CD4-positive, alpha-beta memory T cell (primary cell): ENCODE measurements around the gene PRDX1. TPM values are rescaled to one million over a fixed set of nuclear protein-coding genes. Genes with fewer than 3 reads are reported as not detected.
"Not testable (repeated sequence)": the region's sequence is repeated elsewhere in the genome, so short reads cannot be mapped to it uniquely, and the experiment has no call there.

Experiments used
- CTCF ChIA-PET: fragments of 350-600 bp; sonication (Branson Sonifier 250); formaldehyde crosslinking; loops from one replicate; lab custom pipeline; 2021; ENCODE audit warnings: inconsistent platforms; ENCODE audit not compliant: partially characterized antibody; lab: Charles Lee
- POLR2A ChIA-PET: fragments of 350-600 bp; sonication (Branson Sonifier 250); formaldehyde crosslinking; loops from one replicate; lab custom pipeline; 2021; ENCODE audit not compliant: partially characterized antibody; lab: Charles Lee
- DNase-seq, 5 donors: peaks; one replicate each; pipeline versions ENCODE4 v3.0.0 to v3.0.0-alpha.2; 2020 to 2022; ENCODE audit warnings: mixed read lengths in 1 of 5
- H3K27ac ChIP-seq: one replicate; pipeline ENCODE4 v1.7.0; 2013; ENCODE audit warnings: low read depth, low read length
- H3K27me3 ChIP-seq: 2 replicates; pipeline ENCODE4 v1.7.0; 2013; ENCODE audit warnings: mild to moderate bottlenecking, low read length, moderate library complexity; ENCODE audit not compliant: insufficient read depth
- H3K36me3 ChIP-seq: 2 replicates; pipeline ENCODE4 v1.7.0; 2013; ENCODE audit warnings: mild to moderate bottlenecking, low read length, moderate library complexity; ENCODE audit not compliant: insufficient read depth
- H3K4me1 ChIP-seq: 2 replicates; pipeline ENCODE4 v1.7.0; 2013; ENCODE audit warnings: mild to moderate bottlenecking, low read length, moderate library complexity; ENCODE audit not compliant: insufficient read depth
- H3K4me3 ChIP-seq, 2 donors: one replicate each; pipeline ENCODE4 v1.7.0; 2013; ENCODE audit warnings: low read length in 2 of 2, mild to moderate bottlenecking in 1 of 2
- H3K9me3 ChIP-seq, 2 donors: one replicate each; pipeline ENCODE4 v1.7.0; 2013; ENCODE audit warnings: low read length in 2 of 2, control low read depth in 1 of 2; ENCODE audit not compliant: control insufficient read depth in 1 of 2
- H3K27ac Mint-ChIP-seq, 7 donors: one replicate each; pipeline ENCODE4 v1.8.0; 2020 to 2021; ENCODE audit warnings: mixed read lengths in 7 of 7, mild to moderate bottlenecking in 6 of 7, inconsistent platforms in 3 of 7, moderate library complexity in 3 of 7
- H3K27me3 Mint-ChIP-seq, 2 donors: one replicate each; pipeline ENCODE4 v1.8.0; 2020 to 2021; ENCODE audit warnings: mixed read lengths in 2 of 2
- H3K36me3 Mint-ChIP-seq, 2 donors: one replicate each; pipeline ENCODE4 v1.8.0; 2020 to 2021; ENCODE audit warnings: mixed read lengths in 2 of 2, inconsistent platforms in 1 of 2, mild to moderate bottlenecking in 1 of 2
- H3K4me1 Mint-ChIP-seq, 4 donors: one replicate each; pipeline ENCODE4 v1.8.0; 2020 to 2021; ENCODE audit warnings: mixed read lengths in 4 of 4, mild to moderate bottlenecking in 1 of 4
- H3K4me3 Mint-ChIP-seq, 8 donors: one replicate each; pipeline ENCODE4 v1.8.0; 2020 to 2021; ENCODE audit warnings: mixed read lengths in 8 of 8, mild to moderate bottlenecking in 7 of 8, moderate library complexity in 6 of 8, inconsistent platforms in 3 of 8
- H3K9me3 Mint-ChIP-seq, 8 donors: one replicate each; pipeline ENCODE4 v1.8.0; 2020 to 2021; ENCODE audit warnings: mixed read lengths in 8 of 8, mild to moderate bottlenecking in 5 of 8, inconsistent platforms in 3 of 8, moderate library complexity in 1 of 8
- intact Hi-C: fragments of 100-400 bp; cut with micrococcal nuclease; formaldehyde crosslinking; loops from one replicate; pipeline ENCODE4 v1.15.1; 2023
- polyA plus RNA-seq, 2 donors: library from polyadenylated mRNA; unstranded; fragments of 300-500 nt; fragmentation: Illumina TruSeq; gene quantifications; one replicate each; pipeline ENCODE4 v1.2.3, GENCODE V29; 2021
- total RNA-seq, 2 experiments: library from RNA; stranded (reverse); gene quantifications; one replicate each; pipeline ENCODE4 v1.2.3, GENCODE V29; 2021

PRDX1 gene
- total and polyA plus RNA-seq, 4 experiments from 2014 or later = 130 to 288 (median 197) TPM

DNA sequence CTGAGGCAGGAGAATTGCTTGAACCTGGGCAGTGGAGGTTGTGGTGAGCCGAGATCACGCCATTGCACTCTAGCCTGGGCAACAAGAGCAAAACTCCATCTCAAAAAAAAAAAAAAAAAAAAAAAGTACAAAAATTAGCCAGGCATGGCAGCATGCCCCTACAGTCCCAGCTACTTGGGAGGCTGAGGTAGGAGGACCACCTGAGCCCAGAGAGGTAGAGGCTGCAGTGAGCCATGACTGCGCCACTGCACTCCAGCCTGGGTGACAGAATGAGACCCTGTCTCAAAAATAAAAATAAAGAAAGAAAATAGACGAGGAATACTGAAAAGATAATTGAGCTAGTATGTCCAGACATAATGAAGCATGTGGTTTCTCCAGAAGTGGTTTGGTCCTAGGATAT lies 3.3 kb downstream of the PRDX1 start:
- H3K4me3 Mint-ChIP-seq = peak overlapping the region in 1 of 8 donors; percentile 96
- DNase-seq, intact Hi-C loops, H3K27me3 ChIP-seq, H3K9me3 ChIP-seq, H3K4me3 ChIP-seq, H3K27me3 Mint-ChIP-seq, H3K9me3 Mint-ChIP-seq: not testable (repeated sequence)
- H3K36me3 ChIP-seq = peaks cover 42% of the 10 kb centered on the region
- peak overlapping the region in 5 of 7 donors; percentile 31 to 88 (median 59) for H3K27ac Mint-ChIP-seq
- peaks cover 25 to 55% of the 10 kb centered on the region in 2 donors for H3K36me3 Mint-ChIP-seq
- H3K27ac ChIP-seq = peak overlapping the region; percentile 30
- H3K4me1 ChIP-seq = peaks cover 25% of the 10 kb centered on the region
- CTCF ChIA-PET = interaction anchor here (0.7 to 11.6 kb wide), 3 partner anchors 8 to 52 kb away, joined by 3 to 74 read pairs (median 3); no protein-coding TSS in a partner anchor
- H3K4me1 Mint-ChIP-seq = peaks cover 21 to 54% (median 35%) of the 10 kb centered on the region in 4 donors
- POLR2A ChIA-PET = interaction anchor here (1.4 to 2.8 kb wide), 2 partner anchors 19 to 32 kb away, joined by 3 to 10 read pairs; partner anchors contain the start of gene AKR1A1

DNA sequence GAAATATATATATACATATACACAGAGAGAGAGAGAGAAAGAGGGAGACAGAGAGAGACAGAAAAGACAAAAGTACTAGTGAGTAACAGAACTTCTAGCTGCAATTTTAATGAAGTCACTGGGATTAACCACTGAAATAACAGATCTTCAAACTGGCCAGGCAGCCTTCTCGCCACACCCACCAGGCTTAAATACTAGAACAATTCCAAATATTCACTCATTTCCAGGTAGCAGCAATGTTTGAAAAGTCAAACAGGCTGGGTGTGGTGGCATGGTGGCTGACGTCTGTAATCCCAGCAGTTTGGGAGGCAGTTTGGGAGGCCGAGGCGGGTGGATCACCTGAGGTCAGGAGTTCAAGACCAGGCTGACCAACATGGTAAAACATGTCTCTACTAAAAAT lies 5.2 kb downstream of the PRDX1 start:
- peaks cover 14 to 37% (median 25%) of the 10 kb centered on the region in 4 donors for H3K4me1 Mint-ChIP-seq
- intact Hi-C loops = no loop called here
- H3K27ac Mint-ChIP-seq = peak overlapping the region in 5 of 7 donors; percentile 22 to 71 (median 55)
- peaks cover 34 to 62% of the 10 kb centered on the region in 2 donors for H3K36me3 Mint-ChIP-seq
- ChIA-PET POLR2A (interaction anchor here (0.6 to 1.5 kb wide), 2 partner anchors 176 to 612 kb away, joined by 3 to 5 read pairs; partner anchors contain the start of genes MUTYH and TOE1), CTCF (interaction anchor here (0.7 to 11.6 kb wide), 2 partner anchors 16 to 54 kb away, joined by 3 to 74 read pairs; partner anchors contain the start of gene MMACHC)
- H3K9me3 Mint-ChIP-seq = no peaks in the 10 kb centered on the region
- H3K27me3 Mint-ChIP-seq = no peaks in the 10 kb centered on the region
- no peak overlapping the region for H3K4me3 Mint-ChIP-seq
- no peak for DNase-seq
- Histone ChIP-seq H3K36me3 (peaks cover 49% of the 10 kb centered on the region), H3K27ac (no peak overlapping the region), H3K27me3 (no peaks in the 10 kb centered on the region), H3K4me3 (no peak overlapping the region), H3K9me3 (no peaks in the 10 kb centered on the region), H3K4me1 (peaks cover 20% of the 10 kb centered on the region)

DNA sequence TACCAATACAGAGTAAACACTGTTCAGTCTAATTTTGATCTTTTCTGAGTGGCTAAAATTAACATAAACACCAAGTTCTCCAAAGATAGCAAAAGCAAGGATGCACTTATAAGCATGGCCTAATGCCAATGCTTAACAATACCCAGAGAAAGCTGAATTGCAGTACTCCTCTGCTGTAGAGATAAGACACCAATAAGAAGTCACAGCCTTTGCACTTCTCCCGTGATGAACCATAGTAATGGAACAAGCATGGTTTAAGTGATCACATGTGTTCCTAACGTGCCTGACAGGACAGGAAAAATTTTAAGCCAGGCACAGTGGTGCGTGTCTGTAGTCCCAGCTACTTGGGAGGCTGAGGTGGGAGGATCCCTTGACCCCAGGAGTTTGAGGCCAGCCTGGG lies 5.6 kb downstream of the PRDX1 start:
- no peak overlapping the region for H3K4me3 Mint-ChIP-seq
- ChIA-PET POLR2A (interaction anchor here (0.6 to 1.5 kb wide), 2 partner anchors 176 to 613 kb away, joined by 3 to 5 read pairs; partner anchors contain the start of genes MUTYH and TOE1), CTCF (interaction anchor here (0.7 to 11.6 kb wide), 2 partner anchors 16 to 54 kb away, joined by 3 to 74 read pairs; partner anchors contain the start of gene MMACHC)
- Histone ChIP-seq H3K27ac (no peak overlapping the region), H3K27me3 (no peaks in the 10 kb centered on the region), H3K36me3 (peaks cover 53% of the 10 kb centered on the region), H3K4me1 (peaks cover 20% of the 10 kb centered on the region), H3K9me3 (no peaks in the 10 kb centered on the region), H3K4me3 (no peak overlapping the region)
- intact Hi-C loops = no loop called here
- peak overlapping the region in 4 of 7 donors; percentile 22 to 71 (median 51) for H3K27ac Mint-ChIP-seq
- no peaks in the 10 kb centered on the region for H3K9me3 Mint-ChIP-seq
- DNase-seq = no peak
- peaks cover 14 to 35% (median 23%) of the 10 kb centered on the region in 4 donors for H3K4me1 Mint-ChIP-seq
- H3K27me3 Mint-ChIP-seq = no peaks in the 10 kb centered on the region
- peaks cover 37 to 64% of the 10 kb centered on the region in 2 donors for H3K36me3 Mint-ChIP-seq

DNA sequence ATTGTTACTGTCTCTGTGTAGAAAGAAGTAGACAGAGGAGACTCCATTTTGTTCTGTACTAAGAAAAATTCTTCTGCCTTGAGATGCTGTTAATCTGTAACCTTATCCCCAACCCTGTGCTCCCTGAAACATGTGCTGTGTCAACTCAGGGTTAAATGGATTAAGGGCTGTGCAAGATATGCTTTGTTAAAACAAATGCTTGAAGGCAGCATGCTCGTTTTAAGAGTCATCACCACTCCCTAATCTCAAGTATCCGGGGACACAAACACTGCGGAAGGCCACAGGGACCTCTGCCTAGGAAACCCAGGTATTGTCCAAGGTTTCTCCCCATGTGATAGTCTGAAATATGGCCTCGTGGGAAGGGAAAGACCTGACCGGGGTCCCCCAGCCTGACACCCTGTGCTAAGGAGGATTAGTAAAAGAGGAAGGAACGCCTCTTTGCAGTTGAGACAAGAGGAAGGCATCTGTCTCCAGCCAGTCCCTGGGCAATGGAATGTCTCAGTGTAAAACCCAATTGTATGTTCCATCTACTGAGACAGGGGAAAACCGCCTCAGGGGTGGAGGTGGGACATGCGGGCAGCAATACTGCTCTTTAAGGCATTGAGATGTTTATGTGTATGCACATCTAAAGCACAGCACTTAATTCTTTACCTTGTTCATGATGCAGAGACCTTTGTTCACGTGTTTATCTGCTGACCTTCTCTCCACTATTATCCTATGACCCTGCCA lies 8.0 kb downstream of the PRDX1 start:
- POLR2A ChIA-PET = interaction anchor here (0.6 to 3.0 kb wide), 3 partner anchors 7 to 56 kb away, joined by 3 to 30 read pairs (median 16); partner anchors contain the start of gene PRDX1

DNA sequence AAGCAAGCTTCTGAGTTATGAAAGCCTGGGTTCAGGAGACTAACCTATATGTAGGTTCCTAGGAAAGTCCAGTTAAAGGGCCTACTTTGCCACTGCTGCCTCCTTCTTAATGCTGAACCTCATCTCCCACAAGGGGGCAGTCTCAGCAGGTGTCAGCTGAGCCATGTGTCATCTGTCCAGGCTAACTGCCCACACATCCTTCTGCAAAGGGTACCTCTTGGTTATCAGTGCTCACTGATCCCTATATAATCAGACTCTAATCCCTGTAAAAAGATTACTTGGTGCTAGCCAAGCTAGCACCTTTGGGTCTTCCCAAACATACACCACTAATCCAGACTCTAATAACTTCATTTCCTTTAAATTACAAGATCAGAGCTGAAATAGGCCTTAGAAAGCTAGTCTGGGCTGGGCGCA lies 9.0 kb downstream of the PRDX1 start:
- intact Hi-C loops = loop anchor here (1.0 kb wide), 1 partner anchor 58 kb away; no protein-coding TSS in a partner anchor
- Histone ChIP-seq H3K9me3 (no peaks in the 10 kb centered on the region), H3K4me3 (no peak overlapping the region), H3K27ac (no peak overlapping the region), H3K4me1 (no peaks in the 10 kb centered on the region), H3K36me3 (peaks cover 64% of the 10 kb centered on the region), H3K27me3 (no peaks in the 10 kb centered on the region)
- ChIA-PET CTCF (interaction anchor here (0.9 to 4.9 kb wide), 17 partner anchors 9 to 197 kb away, joined by 3 to 184 read pairs (median 5); partner anchors contain the start of genes AKR1A1, CCDC163, MMACHC and MUTYH), POLR2A (interaction anchor here (0.8 to 3.0 kb wide), 6 partner anchors 8 to 173 kb away, joined by 3 to 30 read pairs (median 4); partner anchors contain the start of genes AKR1A1, MUTYH, NASP and PRDX1)
- H3K27me3 Mint-ChIP-seq = no peaks in the 10 kb centered on the region
- peaks cover 53 to 82% of the 10 kb centered on the region in 2 donors for H3K36me3 Mint-ChIP-seq
- H3K9me3 Mint-ChIP-seq = no peaks in the 10 kb centered on the region
- peaks cover 3 to 14% (median 7%) of the 10 kb centered on the region in 4 donors for H3K4me1 Mint-ChIP-seq
- H3K4me3 Mint-ChIP-seq = no peak overlapping the region
- H3K27ac Mint-ChIP-seq = peak overlapping the region in 3 of 7 donors; percentile 18 to 68 (median 24)
- DNase-seq = peak; percentile 42 to 60 (median 47)

More for the DNA sequence above, 8.0 kb downstream of the PRDX1 start:
- peaks cover 68% of the 10 kb centered on the region for H3K36me3 ChIP-seq
- H3K9me3 ChIP-seq, H3K27ac Mint-ChIP-seq, H3K4me1 ChIP-seq, H3K27me3 Mint-ChIP-seq, H3K4me3 ChIP-seq, DNase-seq, H3K9me3 Mint-ChIP-seq, H3K4me3 Mint-ChIP-seq, H3K27ac ChIP-seq, H3K27me3 ChIP-seq, intact Hi-C loops: not testable (repeated sequence)
- Mint-ChIP-seq H3K36me3 (peaks cover 49 to 74% of the 10 kb centered on the region in 2 donors), H3K4me1 (peaks cover 5 to 15% (median 10%) of the 10 kb centered on the region in 4 donors)
- CTCF ChIA-PET = interaction anchor here (1.2 to 4.9 kb wide), 9 partner anchors 8 to 66 kb away, joined by 3 to 184 read pairs (median 7); partner anchors contain the start of genes AKR1A1 and PRDX1

DNA sequence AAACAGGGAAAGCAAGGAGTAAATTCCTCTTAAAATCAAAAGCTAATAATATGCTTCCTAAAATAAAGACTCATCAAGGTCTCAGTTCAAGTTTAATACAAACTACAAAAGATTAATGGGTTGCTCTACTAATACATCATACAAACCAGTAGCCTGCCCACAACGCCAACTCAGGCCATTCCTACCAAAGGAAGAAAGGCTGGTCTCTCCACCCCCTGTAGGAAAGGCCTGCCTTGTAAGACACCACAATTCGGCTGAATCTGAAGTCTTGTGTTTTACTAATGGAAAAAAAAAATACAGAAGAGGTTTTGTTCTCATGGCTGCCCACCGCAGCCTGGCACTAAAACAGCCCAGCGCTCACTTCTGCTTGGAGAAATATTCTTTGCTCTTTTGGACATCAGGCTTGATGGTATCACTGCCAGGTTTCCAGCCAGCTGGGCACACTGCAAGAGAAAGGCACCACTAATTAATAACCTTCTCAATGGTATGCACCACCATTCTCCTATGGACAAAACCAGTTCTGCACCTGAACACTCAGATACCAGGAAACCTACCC lies 10.6 kb downstream of the PRDX1 start:
- Histone ChIP-seq H3K36me3 (peaks cover 51% of the 10 kb centered on the region), H3K4me1 (no peaks in the 10 kb centered on the region), H3K27ac (no peak overlapping the region), H3K27me3 (no peaks in the 10 kb centered on the region), H3K4me3 (no peak overlapping the region), H3K9me3 (no peaks in the 10 kb centered on the region)
- intact Hi-C loops = no loop called here
- Mint-ChIP-seq H3K27me3 (no peaks in the 10 kb centered on the region), H3K27ac (peak overlapping the region in 5 of 7 donors; percentile 19 to 57 (median 38)), H3K36me3 (peaks cover 48 to 71% of the 10 kb centered on the region in 2 donors), H3K4me3 (no peak overlapping the region), H3K4me1 (peaks cover 3 to 7% (median 5%) of the 10 kb centered on the region in 4 donors), H3K9me3 (no peaks in the 10 kb centered on the region)
- ChIA-PET CTCF (interaction anchor here (0.8 to 4.9 kb wide), 11 partner anchors 8 to 58 kb away, joined by 3 to 184 read pairs (median 4); partner anchors contain the start of genes CCDC163 and MMACHC), POLR2A (interaction anchor here (0.8 to 3.0 kb wide), 3 partner anchors 10 to 73 kb away, joined by 3 to 30 read pairs (median 3); partner anchors contain the start of genes MMACHC, NASP and PRDX1)
- DNase-seq = no peak
